Measurements from ENCODE around the gene RAB13. TPM values are rescaled to one million over a fixed set of nuclear protein-coding genes. Genes with fewer than 3 reads are reported as not detected.

Gene RAB13
- total RNA-seq, 1 experiment from 2014 or later = 73.6 TPM

- Histone ChIP-seq H3K27me3 (ENCODE audit: insufficient read depth, low read depth) (no peaks in the 10 kb centered on the region), H3K4me2 (peak overlapping the region; percentile 98), H3K9me2 (ENCODE audit: insufficient read depth) (no peaks in the 10 kb centered on the region), H3K4me3 (peak overlapping the region; percentile 85), H2AFZ (peak overlapping the region; percentile 94), H3F3A (ENCODE audit: insufficient read depth, low read depth) (peaks cover 16% of the 10 kb centered on the region; the same call in 1 of the 2 replicates), H4K20me1 (ENCODE audit: insufficient read depth) (no peaks in the 10 kb centered on the region), H3K4me1 (replicated peaks; ENCODE audit: insufficient read depth) (peaks cover 10% of the 10 kb centered on the region; the same call in 1 of the 2 replicates), H3K9me3 (ENCODE audit: insufficient read depth, low read depth) (no peaks in the 10 kb centered on the region), H3K79me2 (ENCODE audit: low read depth) (peaks cover 19% of the 10 kb centered on the region), H3K27ac (no peak overlapping the region), H3K36me3 (ENCODE audit: low read depth) (peaks cover 7% of the 10 kb centered on the region; the same call in 1 of the 2 replicates)
- CTCF ChIA-PET = interaction anchor here (0.7 to 1.1 kb wide), 5 partner anchors 22 to 580 kb away, joined by 3 to 4 read pairs (median 3); partner anchors contain the start of gene RAB13
- BruUV-seq (replicated peaks) = no TSS peak
- POLR2A ChIA-PET (ENCODE audit: unreplicated experiment) = no interaction called here
- TF ChIP-seq CTCF (conservative IDR thresholded peaks at IDR 0.05) (no peak), EZH2 (IDR thresholded peaks at IDR 0.05; ENCODE audit: low read depth) (no peak)
- DNase-seq = no peak
- intact Hi-C loops (cut with micrococcal nuclease; ENCODE audit: unreplicated experiment) = loop anchor here (1.0 kb wide), 1 partner anchor 41 kb away; the partner anchor contains the start of gene RAB13
These were observed 40.9 kb downstream of the RAB13 start for GRCh38 chr1:153945131-153945794.

- POLR2A ChIA-PET (ENCODE audit: unreplicated experiment) = no interaction called here
- H3K27ac ChIP-seq = no peak overlapping the region
These were observed 41.4 kb downstream of the RAB13 start for GRCh38 chr1:153944827-153945117.

More at GRCh38 chr1:153944827-153945117, 41.4 kb downstream of the RAB13 start:
- no peak for TF ChIP-seq EZH2 (IDR thresholded peaks at IDR 0.05; ENCODE audit: low read depth)
- no peak for TF ChIP-seq CTCF (conservative IDR thresholded peaks at IDR 0.05)
- Histone ChIP-seq H3K27me3 (ENCODE audit: insufficient read depth, low read depth) (no peaks in the 10 kb centered on the region), H3F3A (ENCODE audit: insufficient read depth, low read depth) (peaks cover 15% of the 10 kb centered on the region; the same call in 1 of the 2 replicates), H3K36me3 (ENCODE audit: low read depth) (0 out of 2 replicates have a peak, but pooled peaks cover 3% of the 10 kb centered on the region), H2AFZ (no peak overlapping the region), H4K20me1 (ENCODE audit: insufficient read depth) (no peaks in the 10 kb centered on the region), H3K79me2 (ENCODE audit: low read depth) (peaks cover 19% of the 10 kb centered on the region), H3K4me1 (replicated peaks; ENCODE audit: insufficient read depth) (peaks cover 10% of the 10 kb centered on the region; the same call in 1 of the 2 replicates), H3K9me3 (ENCODE audit: insufficient read depth, low read depth) (no peaks in the 10 kb centered on the region), H3K4me3 (peak overlapping the region; percentile 85; the same call in 1 of the 2 replicates), H3K4me2 (peak overlapping the region; percentile 98), H3K9me2 (ENCODE audit: insufficient read depth) (no peaks in the 10 kb centered on the region)
- BruUV-seq (replicated peaks) = no TSS peak
- intact Hi-C loops (cut with micrococcal nuclease; ENCODE audit: unreplicated experiment) = loop anchor here (1.0 kb wide), 1 partner anchor 42 kb away; the partner anchor contains the start of gene RAB13
- no peak for DNase-seq
- CTCF ChIA-PET = interaction anchor here (0.8 kb wide), 1 partner anchor 579 kb away, joined by 3 read pairs; no protein-coding TSS in a partner anchor
